GM19240 (cell line): ENCODE measurements around the gene AGTR1.
"Not testable (repeated sequence)": the region's sequence is repeated elsewhere in the genome, so short reads cannot be mapped to it uniquely, and the experiment has no call there.

Experiments
- DNase-seq: peaks from one replicate; pipeline ENCODE4 v3.0.0; 2011; ENCODE audit warnings: low spot score; ENCODE audit not compliant: insufficient read length

Gene AGTR1

DNA sequence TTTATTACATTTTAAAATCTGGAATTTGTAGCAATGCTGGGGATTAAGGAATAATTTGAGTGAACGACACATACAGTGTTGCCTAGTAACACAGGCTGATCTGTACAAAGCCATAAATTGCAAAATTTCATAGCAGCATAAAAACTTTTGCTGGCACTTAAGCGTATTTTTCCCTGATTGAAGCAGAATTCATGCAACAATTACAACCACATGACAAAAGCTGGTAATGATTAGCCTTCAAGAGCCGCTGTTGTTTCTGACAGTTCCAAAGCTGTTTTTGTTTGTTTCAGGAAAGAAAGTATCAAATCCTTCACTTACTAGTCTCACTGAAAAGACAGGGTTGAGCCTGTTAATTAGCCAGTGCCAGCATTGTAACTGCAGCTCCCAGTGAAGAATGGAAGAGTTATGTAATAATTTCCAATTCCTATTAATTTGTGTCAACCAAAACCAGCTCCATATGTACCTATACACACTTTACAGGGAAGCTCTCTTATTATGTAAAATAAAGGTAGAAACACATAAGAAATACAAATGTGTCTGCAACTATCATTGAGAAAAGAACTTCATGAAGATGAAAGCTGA lies 60.7 kb downstream of the AGTR1 start:
- no peak for DNase-seq

DNA sequence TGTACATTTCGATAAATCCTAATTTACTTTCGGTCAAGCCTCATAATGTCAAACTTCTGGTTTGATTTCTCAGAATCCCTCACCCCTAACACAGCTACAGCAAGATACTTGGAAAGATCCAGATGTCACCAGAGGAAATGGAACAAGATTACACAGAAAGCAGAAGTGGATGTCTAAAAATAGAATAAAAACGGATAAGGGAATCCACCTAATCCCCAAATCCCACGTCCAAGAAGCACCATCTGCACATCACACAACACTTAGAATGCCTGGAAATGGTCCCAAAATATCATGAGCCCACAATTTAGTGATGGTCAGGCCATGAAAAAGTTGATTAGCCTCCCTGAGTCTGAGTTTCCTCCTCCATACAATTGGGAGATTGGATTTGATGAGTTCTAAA lies 61.7 kb downstream of the AGTR1 start:
- DNase-seq, result no peak

DNA sequence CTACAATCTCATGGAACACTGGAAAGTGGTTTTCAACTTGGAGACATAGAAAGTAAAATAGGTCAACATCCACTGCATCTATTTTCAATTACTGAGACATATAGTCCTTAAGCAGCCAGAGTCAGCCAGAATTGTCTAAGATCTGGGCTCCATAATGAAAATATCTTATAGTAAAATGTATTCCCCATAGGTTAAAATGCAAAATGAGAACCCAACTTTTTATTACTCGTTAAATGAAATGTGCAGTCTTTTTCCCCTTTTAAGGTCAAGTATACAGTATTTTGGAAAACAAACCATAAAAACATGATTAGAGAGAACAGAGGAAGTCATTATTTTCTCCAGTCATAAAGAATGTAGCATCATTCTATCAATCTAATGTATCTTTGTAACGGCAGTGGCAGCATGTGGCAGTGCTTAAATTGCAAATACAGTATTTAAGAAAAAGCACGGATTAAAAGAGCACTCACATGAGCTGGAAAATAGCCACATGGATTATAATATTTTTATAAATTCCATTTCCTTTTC lies 65.5 kb downstream of the AGTR1 start:
- no peak for DNase-seq

GRCh38 chr3:148763986-148764935 lies 66.6 kb downstream of the AGTR1 start:
- no peak for DNase-seq

GRCh38 chr3:148772361-148772760 lies 74.7 kb downstream of the AGTR1 start:
- DNase-seq, result no peak

DNA sequence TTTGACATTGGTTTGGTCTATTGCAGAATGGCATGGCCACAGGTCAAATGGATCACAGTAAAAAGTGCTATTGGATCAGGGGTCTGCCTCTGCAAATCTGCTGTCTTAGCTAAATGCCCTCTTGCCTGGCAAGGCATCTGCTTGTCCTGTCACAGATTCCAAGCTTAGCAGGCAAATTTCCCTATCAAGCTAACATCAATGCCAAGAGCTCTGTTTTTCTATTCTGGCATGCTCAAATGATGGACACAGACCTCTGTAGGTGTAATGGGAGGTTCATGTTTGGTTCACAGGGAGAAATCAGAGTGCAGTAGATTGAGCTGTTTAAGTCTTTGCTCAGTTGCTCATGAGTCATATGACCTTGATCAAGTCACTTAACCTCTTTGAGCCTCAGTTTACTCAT lies 75.1 kb downstream of the AGTR1 start:
- DNase-seq, result no peak

- DNase-seq, result no peak
Observed at GRCh38 chr3:148773805-148774204, 76.1 kb downstream of the AGTR1 start.

DNA sequence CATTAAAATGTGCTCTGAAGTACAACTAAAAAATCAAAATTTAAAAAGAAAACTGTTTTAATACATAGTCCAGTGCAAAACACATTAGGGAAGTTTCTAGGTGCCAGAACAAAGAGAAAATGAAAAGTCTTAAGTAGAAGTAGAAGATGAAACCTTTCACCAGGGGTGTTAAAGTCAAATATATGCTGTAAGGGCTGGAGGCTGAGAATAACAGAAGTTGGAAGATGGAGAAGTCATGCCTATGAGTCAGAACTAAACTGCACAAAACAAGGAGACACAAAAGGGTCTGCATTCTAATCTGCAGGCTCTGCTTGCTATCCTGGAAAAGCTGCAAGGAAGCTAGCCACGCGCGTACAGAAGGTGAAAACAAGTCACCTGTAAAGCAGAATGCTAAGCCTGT lies 81.2 kb downstream of the AGTR1 start:
- no peak for DNase-seq

DNA sequence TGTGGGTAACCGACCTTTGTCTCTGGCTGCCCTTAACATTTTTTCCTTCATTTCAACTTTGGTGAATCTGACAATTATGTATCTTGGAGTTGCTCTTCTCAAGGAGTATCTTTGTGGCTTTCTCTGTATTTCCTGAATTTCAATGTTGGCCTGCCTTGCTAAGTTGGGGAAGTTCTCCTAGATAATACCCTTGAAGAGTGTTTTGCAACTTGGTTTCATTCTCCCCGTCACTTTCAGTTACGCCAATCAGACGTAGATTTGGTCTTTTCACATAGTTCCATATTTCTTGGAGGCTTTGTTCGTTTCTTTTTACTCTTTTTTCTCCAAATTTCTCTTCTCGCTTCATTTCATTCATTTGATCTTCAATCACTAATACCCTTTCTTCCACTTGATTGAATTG lies 87.3 kb downstream of the AGTR1 start:
- not testable (repeated sequence) for DNase-seq

DNA sequence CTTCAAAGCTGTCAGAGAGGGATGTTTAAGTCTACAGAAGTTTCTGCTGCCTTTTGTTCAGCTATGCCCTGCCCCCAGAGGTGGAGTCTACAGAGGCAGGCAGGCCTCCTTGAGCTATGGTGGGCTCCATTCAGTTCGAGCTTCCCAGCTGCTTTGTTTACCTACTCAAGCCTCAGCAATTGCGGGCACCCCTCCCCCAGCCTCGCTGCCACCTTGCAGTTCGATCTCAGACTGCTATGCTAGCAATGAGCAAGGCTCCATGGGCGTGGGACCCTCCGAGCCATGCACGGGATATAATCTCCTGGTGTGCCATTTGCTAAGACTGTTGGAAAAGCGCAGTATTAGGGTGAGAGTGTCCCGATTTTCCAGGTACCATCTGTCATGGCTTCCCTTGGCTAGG lies 88.5 kb downstream of the AGTR1 start:
- not testable (repeated sequence) for DNase-seq

DNA sequence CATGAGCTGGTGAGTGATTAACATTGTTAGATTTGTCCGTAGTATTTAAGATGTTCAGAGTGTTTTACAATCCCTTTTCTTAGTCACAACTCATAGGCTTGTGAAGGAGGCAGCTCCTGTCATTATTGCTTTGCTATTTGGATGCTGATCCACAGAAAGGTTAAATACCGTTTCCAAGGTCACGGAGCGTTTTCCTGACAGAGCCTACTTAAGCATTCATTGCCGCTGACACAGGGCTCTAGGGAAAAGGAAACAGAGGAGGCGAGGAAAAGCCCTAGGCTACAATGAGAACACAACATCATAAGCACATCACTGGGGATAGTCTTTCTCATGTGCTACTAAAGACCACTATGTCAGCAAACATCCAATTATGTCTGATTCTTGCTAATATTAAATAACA lies 91.4 kb downstream of the AGTR1 start:
- no peak for DNase-seq

- DNase-seq, result no peak
Observed at GRCh38 chr3:148789906-148790305, 92.2 kb downstream of the AGTR1 start.

DNA sequence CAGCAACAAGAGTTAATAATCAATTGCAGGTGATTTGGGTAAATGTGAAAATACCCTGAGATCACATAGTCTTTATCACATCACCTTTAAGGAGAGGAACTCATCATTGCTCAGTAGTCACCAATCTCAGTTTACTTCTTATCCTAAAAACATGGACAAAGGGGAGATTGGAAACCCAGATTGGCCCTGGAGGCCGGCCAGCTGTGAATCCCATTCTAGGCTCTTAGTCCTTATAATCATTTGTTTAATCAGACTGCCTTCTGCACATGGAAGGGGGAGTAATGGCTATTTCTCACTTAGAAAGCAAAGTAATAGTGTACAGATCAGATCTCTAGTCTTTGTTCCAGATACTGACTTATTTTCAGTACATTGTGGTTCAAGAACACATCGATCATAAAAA lies 92.7 kb downstream of the AGTR1 start:
- DNase-seq, result no peak

DNA sequence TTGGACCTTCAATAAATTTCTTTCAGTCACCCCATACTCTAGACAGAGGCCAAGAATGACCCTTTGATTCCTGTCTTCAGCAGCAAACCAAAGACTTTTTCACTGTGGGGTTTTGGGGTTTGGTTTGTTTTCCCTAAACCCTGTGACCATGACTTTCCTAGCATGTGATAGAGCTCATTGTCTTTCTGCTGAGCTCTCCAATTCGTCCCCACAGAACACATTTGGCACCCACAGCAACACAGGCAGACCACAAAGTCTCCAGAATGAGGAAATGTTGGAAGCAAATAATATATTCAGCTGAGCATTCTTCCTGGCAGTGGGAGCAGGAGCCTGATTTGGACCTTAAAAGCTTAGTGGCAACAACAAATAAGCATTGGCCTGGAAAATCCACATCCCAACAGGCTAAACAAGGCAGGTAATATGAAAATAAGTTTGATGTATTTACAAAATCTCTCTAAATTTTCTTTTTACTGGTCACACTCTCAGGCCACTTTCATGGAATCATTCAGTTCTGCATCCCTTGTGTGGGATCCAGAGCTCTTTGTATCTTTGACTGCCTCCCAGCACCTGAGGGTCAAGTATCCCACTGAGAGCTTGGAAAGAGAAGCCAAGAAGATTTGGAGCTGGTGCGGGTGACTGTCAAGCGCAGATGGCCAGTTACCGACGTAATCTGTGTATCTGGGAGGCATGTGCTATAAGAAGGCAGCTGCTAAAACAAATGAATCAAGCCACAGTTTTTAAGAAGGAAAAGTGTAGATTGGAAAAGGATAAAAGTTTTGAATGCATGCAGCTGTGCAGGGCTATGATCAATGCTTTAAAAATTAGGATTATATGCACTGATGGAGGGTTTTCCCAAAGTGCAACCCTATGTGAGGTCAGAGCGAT lies 93.4 kb downstream of the AGTR1 start:
- no peak for DNase-seq

DNA sequence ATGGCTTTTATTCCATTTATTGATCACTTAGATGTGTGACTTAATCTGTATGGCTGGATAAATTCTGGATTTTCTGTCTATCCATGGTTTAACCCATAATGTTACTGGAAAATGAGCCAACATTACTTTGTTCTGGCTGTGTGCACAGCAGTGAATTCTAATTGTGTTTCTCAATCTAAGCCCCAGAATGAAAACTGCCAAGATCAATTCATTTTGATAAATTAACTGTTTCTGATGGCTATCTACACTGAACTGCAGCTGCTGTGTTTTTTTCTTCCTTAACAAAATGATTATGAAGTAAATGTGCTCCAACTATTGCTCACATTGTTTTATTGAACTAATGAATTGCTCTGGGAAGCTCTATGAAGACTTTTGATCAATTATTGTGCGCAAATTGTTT lies 94.2 kb downstream of the AGTR1 start:
- no peak for DNase-seq

GRCh38 chr3:148792516-148792915 lies 94.8 kb downstream of the AGTR1 start:
- DNase-seq, result no peak
